Duodenal mucosa (tissue), 2 donors: ENCODE data around the gene GGT6.
A peak's percentile ranks its signal among the peaks of the same experiment; 100 is the strongest.

ENCODE experiments used
- H3K27ac ChIP-seq: one replicate; pipeline ENCODE4 v1.7.0; 2013; ENCODE audit warnings: low read depth, low read length
- H3K27me3 ChIP-seq, 2 donors: one replicate each; pipeline ENCODE4 v1.7.0; 2013; ENCODE audit warnings: low read length in 2 of 2, control low read depth in 1 of 2; ENCODE audit not compliant: insufficient read depth in 2 of 2, control insufficient read depth in 1 of 2
- H3K36me3 ChIP-seq, 2 donors: one replicate each; pipeline ENCODE4 v1.7.0; 2013; ENCODE audit warnings: low read length in 2 of 2, control low read depth in 1 of 2; ENCODE audit not compliant: insufficient read depth in 2 of 2, control insufficient read depth in 1 of 2
- H3K4me1 ChIP-seq, 2 donors: one replicate each; pipeline ENCODE4 v1.7.0; 2013; ENCODE audit warnings: low read length in 2 of 2, control low read depth in 1 of 2; ENCODE audit not compliant: insufficient read depth in 2 of 2, control insufficient read depth in 1 of 2
- H3K4me3 ChIP-seq, 2 donors: one replicate each; pipeline ENCODE4 v1.7.0; 2013; ENCODE audit warnings: low read length in 2 of 2, low read depth in 1 of 2
- H3K9ac ChIP-seq, 2 donors: one replicate each; pipeline ENCODE4 v1.7.0; 2013; ENCODE audit warnings: low read length in 2 of 2, low read depth in 1 of 2
- H3K9me3 ChIP-seq, 2 donors: one replicate each; pipeline ENCODE4 v1.7.0; 2013; ENCODE audit warnings: low read length in 2 of 2, control low read depth in 1 of 2; ENCODE audit not compliant: control insufficient read depth in 1 of 2

Gene GGT6

DNA sequence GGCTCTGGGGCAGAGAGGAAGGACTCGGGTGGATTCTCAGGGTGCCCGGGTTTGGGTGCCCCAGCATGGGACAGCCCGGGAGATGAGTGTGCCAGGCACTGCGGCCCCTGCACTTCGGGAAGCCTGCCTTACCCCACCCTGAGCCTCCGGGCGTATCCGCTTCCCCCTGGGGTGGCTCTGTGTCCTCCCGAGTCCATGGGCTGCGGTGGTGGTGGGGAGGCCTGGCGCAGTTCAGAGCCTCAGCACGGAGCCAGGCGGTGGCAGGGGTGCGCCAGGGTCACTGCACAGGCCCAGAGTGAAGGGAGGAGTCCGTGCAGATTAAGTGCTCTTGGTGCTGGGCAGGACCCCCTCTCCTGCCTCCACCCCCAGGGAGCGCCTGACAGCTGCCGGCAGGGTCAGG lies 25.9 kb downstream of the GGT6 start:
- H3K27ac ChIP-seq, result no peak overlapping the region
- no peaks in the 10 kb centered on the region for H3K27me3 ChIP-seq
- H3K36me3 ChIP-seq, result peaks cover 0 to 28% of the 10 kb centered on the region in 2 donors
- no peaks in the 10 kb centered on the region for H3K9me3 ChIP-seq
- no peak overlapping the region for H3K4me3 ChIP-seq
- peaks cover 14 to 23% of the 10 kb centered on the region in 2 donors for H3K4me1 ChIP-seq
- H3K9ac ChIP-seq, result no peak overlapping the region

DNA sequence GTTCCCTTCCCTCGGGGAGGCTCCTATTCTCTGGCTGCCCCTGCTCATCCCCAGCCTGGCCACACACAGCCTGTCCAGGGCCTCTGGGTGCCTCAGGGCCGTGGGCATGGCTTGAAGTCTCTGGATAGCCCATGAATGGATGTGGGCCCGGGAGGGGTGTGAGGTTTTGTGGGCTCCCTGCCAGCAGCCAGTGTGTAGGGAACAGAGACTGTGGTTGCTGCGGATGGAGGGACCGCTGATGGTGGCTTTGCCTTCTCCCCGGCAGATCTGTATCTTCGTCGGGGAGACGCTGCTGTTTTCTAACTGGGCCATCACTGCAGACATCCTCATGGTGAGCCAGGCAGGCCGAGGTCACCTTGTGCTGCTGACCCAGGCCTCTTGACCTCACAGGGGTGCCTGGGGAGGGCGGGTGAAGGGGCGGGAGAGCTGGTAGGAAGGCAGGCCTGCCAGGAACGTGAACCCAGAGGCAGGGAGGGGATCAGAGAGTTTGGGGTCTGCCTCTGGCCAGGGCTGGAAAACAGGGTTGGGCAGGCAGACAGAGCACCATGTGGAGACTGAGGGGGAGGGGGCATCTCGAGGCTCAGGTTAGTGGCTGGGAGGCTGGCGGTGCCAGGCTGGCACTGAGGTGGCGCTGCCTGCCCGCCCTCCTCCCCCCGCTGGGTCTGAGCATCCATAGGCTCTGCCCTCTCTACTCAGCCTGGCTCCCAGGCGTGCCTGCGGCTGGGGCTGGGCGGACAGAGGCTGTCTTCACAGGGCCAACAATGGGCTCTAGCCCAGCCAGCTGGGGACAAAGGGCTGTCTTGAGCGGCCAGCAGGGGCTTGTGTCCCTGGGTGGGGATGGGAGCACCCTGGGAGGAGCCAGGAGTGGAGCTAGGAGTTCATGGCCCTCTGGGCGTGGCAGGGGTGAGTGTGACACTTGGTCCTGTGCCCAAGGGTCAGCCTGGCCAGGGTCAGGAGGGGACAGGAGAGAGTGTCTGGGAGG lies 26.6 kb downstream of the GGT6 start:
- H3K9ac ChIP-seq, result no peak overlapping the region
- H3K4me3 ChIP-seq, result no peak overlapping the region

DNA sequence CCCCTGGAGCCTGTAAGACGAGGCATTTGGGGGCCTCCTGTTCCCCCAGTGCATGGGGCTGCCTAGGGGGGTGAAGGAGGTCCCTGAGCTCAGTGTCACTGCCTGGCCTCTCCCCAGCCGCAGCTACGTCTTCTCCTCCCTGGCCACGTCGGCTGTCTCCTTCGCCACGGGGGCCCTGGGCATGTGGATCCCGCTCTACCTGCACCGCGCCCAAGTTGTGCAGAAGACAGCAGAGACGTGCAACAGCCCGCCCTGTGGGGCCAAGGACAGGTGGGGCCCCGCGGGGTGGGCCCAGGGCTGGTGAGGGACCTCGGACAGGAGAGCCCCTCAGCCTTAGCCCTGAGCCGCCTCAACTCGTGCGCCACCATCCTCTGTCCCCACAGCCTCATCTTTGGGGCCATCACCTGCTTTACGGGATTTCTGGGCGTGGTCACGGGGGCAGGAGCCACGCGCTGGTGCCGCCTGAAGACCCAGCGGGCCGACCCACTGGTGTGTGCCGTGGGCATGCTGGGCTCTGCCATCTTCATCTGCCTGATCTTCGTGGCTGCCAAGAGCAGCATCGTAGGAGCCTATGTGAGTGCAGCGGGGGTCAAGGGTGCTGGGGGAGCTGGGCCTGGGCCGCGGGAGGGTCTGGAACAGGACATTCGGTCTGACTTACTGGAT lies 27.4 kb downstream of the GGT6 start:
- Histone ChIP-seq H3K4me3 (no peak overlapping the region), H3K27me3 (no peaks in the 10 kb centered on the region), H3K9me3 (no peaks in the 10 kb centered on the region), H3K36me3 (peaks cover 0 to 14% of the 10 kb centered on the region in 2 donors), H3K4me1 (peaks cover 14 to 23% of the 10 kb centered on the region in 2 donors), H3K27ac (no peak overlapping the region), H3K9ac (no peak overlapping the region)

More for the DNA sequence above, 26.6 kb downstream of the GGT6 start:
- H3K27me3 ChIP-seq, result no peaks in the 10 kb centered on the region
- H3K4me1 ChIP-seq, result peaks cover 14 to 23% of the 10 kb centered on the region in 2 donors
- peaks cover 0 to 22% of the 10 kb centered on the region in 2 donors for H3K36me3 ChIP-seq
- no peaks in the 10 kb centered on the region for H3K9me3 ChIP-seq
- H3K27ac ChIP-seq, result peak overlapping the region; percentile 3

DNA sequence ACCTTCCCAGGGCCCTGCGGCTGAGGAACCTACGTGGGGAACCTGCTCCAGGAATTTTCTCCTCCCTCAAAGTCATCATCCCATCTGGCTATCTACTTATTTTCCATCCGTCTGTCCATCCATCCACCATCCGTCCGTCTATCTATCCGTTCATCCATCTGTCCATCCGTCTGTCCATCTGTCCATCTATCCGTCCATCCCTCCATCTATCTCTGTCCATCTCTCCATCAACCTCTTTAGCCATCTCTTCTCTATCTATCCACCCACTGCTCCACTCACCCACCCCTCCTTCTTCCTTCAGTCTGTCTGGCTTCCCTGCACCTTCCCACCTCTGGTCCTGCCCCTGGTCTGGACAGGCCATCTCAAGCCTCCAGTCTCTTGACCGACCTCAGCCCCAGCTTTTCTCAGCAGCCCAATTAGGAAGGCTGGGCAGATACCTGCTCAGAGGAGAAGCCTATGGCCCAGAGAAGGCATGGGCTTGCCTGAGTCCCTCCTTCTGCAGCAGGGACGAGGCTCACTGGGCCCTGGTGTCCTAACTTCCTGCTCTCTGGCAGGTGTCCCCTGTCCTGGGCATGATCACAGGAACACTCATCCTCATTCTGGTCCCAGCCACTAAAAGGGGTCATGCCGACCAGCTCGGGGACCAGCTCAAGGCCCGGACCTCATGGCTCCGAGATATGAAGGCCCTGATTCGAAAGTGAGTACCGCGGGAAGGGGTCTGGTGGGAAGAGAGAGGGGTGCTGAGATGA lies 28.2 kb downstream of the GGT6 start:
- Histone ChIP-seq H3K36me3 (peaks cover 0 to 8% of the 10 kb centered on the region in 2 donors), H3K27ac (no peak overlapping the region), H3K9ac (no peak overlapping the region), H3K9me3 (no peaks in the 10 kb centered on the region), H3K4me3 (no peak overlapping the region), H3K4me1 (peaks cover 14 to 22% of the 10 kb centered on the region in 2 donors), H3K27me3 (no peaks in the 10 kb centered on the region)

DNA sequence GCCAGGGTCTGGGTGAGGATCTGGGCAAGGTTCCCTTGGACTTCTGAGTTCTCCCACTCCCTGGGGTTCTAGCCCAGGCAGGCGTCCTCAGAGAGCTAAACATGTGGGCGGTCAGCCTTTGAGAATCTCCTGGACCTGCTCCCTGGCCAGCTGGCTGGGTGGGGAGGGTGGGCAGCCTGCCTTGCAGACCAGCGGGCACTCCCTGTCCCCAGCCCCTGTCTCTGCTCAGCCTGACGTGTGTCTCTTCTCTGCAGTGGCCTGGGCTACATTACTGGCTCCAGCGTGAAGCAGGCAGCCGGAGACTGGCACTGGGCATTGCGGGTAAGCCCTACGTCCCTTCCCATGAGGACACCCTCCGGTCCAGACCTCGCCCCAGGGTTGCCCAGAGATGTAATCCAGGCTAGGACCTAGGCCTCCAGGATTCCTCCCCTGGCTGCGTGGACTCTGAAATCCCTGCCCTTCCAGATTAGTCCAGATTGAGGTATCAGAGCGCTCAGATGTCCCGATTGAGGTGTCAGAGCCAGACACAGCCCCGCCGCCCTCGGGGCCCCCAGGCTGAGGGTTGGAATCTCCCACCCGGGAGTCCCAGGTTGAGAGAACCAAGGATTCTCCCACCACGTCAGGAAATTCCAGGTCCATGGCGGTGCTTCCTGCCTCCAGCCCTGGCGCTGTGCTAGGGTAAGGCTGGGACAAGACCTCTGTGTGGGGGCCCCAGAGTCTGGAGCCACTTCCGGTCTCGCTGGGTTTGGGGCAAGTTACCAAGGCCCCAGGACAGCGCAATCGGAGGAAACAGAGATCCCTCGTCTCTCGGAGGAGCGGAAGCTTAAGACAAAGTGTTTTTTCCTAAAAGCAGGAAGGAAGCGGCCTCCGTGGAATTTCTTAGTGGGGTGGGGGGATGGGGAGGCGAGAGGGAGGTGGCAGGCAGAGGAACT lies 29.3 kb downstream of the GGT6 start:
- H3K9ac ChIP-seq, result no peak overlapping the region
- H3K4me1 ChIP-seq, result peaks cover 6 to 14% of the 10 kb centered on the region in 2 donors
- H3K27ac ChIP-seq, result no peak overlapping the region

DNA sequence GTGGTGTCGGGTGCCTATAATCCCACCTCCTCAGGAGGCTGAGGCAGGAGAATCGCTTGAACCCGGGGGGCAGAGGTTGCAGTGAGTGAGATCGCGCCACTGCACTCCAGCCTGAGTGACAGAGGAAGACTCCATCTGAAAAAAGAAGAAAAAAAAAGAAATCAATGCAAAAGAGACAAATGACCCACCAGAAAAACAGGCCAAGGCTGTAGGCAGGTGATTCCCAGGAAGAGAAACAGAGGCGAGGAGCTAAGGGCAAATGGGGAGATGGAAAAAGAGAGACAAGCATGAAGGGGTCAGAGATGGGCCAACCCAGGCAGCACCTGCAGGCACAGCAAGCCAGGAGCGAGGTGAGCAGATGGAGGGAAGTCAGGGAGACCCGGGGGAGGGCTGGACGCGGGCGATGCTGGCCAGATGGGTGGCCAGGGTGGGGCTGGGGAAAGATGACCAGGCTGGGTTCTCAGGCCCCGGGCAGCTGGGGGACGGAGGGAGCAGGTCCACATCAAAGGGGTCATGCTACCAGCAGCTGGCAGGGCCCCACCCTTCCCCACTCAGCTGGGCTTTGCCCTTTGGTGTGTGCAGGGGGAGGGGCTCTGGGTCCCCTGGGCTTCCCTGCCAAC lies 30.7 kb downstream of the GGT6 start:
- H3K36me3 ChIP-seq, result peaks cover 4 to 8% of the 10 kb centered on the region in 2 donors

More for the DNA sequence above, 29.3 kb downstream of the GGT6 start:
- no peaks in the 10 kb centered on the region for H3K27me3 ChIP-seq
- peaks cover under 1 to 8% of the 10 kb centered on the region in 2 donors for H3K36me3 ChIP-seq
- no peak overlapping the region for H3K4me3 ChIP-seq
- H3K9me3 ChIP-seq, result no peaks in the 10 kb centered on the region

DNA sequence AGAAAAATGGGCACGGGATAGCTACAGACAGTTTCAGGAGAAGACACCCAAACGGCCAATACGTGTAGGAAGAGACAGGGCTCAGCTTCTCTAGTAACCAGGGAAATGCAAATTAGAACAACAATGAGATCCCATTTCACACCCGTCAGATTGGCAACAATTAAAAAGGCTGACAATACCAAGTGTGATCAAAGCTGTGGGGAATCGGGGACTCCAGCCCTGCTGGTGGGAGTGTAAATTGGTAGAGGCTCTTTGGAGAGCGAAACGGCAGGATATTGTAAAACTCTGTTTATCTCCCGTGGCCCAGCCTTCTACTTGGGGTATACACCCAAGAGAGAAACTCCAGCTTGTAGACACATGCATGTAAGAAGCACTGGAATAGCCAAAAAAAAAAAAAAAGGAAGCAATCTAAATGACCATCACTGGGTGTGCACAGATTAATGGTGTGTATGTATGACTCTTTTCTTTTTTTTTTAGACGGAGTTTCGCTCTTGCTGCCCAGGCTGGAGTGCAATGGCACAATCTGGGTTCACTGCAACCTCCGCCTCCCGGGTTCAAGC lies 32.7 kb downstream of the GGT6 start:
- Histone ChIP-seq H3K9ac (no peak overlapping the region), H3K9me3 (no peaks in the 10 kb centered on the region)

More for the DNA sequence above, 30.7 kb downstream of the GGT6 start:
- H3K9me3 ChIP-seq, result no peaks in the 10 kb centered on the region
- no peak overlapping the region for H3K4me3 ChIP-seq
- H3K9ac ChIP-seq, result no peak overlapping the region
- H3K27ac ChIP-seq, result no peak overlapping the region
- peaks cover 6 to 14% of the 10 kb centered on the region in 2 donors for H3K4me1 ChIP-seq
- no peaks in the 10 kb centered on the region for H3K27me3 ChIP-seq

DNA sequence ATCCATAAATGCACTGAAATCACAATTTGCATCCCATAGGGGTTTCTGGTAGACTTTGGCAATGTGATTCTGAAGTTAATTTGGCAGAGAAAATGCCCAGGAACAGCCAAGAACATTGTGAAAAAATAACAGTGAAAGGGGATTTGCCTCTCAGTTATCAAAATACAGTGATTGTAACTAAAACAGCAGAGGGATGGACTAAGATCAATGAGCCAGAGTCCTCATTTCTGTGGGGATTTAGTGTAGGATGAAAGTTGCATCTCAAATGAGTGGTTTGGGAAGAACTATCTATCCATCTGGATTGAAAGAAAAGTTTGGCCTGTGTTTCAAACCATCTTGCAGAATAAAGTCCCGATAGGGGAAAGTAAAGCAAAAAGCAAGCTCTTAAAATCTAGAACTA lies 33.2 kb downstream of the GGT6 start:
- Histone ChIP-seq H3K27me3 (no peaks in the 10 kb centered on the region), H3K27ac (no peak overlapping the region), H3K9ac (no peak overlapping the region), H3K4me1 (no peaks in the 10 kb centered on the region), H3K36me3 (peaks cover 4 to 7% of the 10 kb centered on the region in 2 donors), H3K9me3 (no peaks in the 10 kb centered on the region), H3K4me3 (no peak overlapping the region)

More for the DNA sequence above, 32.7 kb downstream of the GGT6 start:
- no peak overlapping the region for H3K4me3 ChIP-seq
- H3K27ac ChIP-seq, result no peak overlapping the region
- H3K4me1 ChIP-seq, result no peaks in the 10 kb centered on the region
- H3K36me3 ChIP-seq, result peaks cover 4 to 7% of the 10 kb centered on the region in 2 donors
- H3K27me3 ChIP-seq, result no peaks in the 10 kb centered on the region
